ENCODE data around the gene ING5. TPM values are rescaled to one million over a fixed set of nuclear protein-coding genes. Genes with fewer than 3 reads are reported as not detected.

ING5 gene
- total RNA-seq, 4 donors from 2014 or later: 37.4 to 94.3 (median 56.3) TPM

GRCh38 chr2:241673189-241673663, 28.6 kb upstream of the ING5 start:
- H3K27ac ChIP-seq: no peak overlapping the region
- no peaks in the 10 kb centered on the region for H3K9me3 ChIP-seq
- in situ Hi-C loops (cut with MboI; ENCODE audit: low pct_ligation_motif_present in 1 of 4, low pct_unique_long_range_greater_than_20kb in 1 of 4, low sequenced_read_pairs in 3 of 4) (no loop called here), intact Hi-C loops (cut with DNase I; ENCODE audit: low total_unique reads) (no loop called here)
- H3K27me3 ChIP-seq: no peaks in the 10 kb centered on the region
- no peak for TF ChIP-seq EP300 (IDR thresholded peaks at IDR 0.05; ENCODE audit: low read depth)
- no peak for TF ChIP-seq CTCF (IDR thresholded peaks at IDR 0.05)
- TF ChIP-seq POLR2AphosphoS5 (IDR thresholded peaks at IDR 0.05): no peak
- no peak for TF ChIP-seq POLR2A (IDR thresholded peaks at IDR 0.05)
- no peak overlapping the region for H3K4me3 ChIP-seq
- DNase-seq: no peak
- 74 to 94% methylated on average over 4 to 18 of the region's 18 CpGs for WGBS, 2 donors (ENCODE audit: low coverage in 1 of 2)
- H3K4me1 ChIP-seq: no peaks in the 10 kb centered on the region
- peaks cover 0 to 10% (median under 1%) of the 10 kb centered on the region in 4 donors for H3K36me3 ChIP-seq

GRCh38 chr2:241673797-241674725, 27.8 kb upstream of the ING5 start:
- no peak for DNase-seq
- Histone ChIP-seq H3K36me3 (peaks cover 0 to 6% (median 0%) of the 10 kb centered on the region in 4 donors), H3K27ac (no peak overlapping the region), H3K4me1 (no peaks in the 10 kb centered on the region), H3K27me3 (no peaks in the 10 kb centered on the region), H3K4me3 (no peak overlapping the region), H3K9me3 (no peaks in the 10 kb centered on the region)
- intact Hi-C loops (cut with DNase I; ENCODE audit: low total_unique reads) (no loop called here), in situ Hi-C loops (cut with MboI; ENCODE audit: low pct_ligation_motif_present in 1 of 4, low pct_unique_long_range_greater_than_20kb in 1 of 4, low sequenced_read_pairs in 3 of 4) (no loop called here)
- 75 to 84% methylated on average over 2 to 21 of the region's 21 CpGs for WGBS, 2 donors (ENCODE audit: low coverage in 1 of 2)
- TF ChIP-seq POLR2AphosphoS5 (IDR thresholded peaks at IDR 0.05) (no peak), EP300 (IDR thresholded peaks at IDR 0.05; ENCODE audit: low read depth) (no peak), CTCF (IDR thresholded peaks at IDR 0.05) (no peak), POLR2A (IDR thresholded peaks at IDR 0.05) (no peak)

DNA sequence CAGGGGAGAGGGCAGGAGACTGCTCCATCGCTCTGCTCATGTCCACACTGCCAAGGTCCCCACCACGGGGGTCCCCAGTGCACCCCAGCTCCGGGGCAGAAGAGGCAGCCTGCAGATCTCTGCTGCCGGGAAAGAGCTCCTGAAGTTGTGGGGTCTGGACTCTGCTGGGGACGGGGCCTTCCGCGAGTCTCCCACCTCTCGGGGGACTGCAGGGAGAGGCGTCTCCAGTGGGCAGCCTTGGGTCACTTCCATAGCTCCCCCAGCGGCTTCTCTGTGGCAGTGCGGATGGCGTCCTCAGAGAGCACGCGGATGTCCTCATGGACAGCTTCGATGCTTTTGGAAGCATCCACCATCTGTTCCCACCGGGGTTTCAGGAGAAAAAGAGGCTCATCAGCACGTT, 26.0 kb upstream of the ING5 start:
- in situ Hi-C loops (cut with MboI; ENCODE audit: low pct_ligation_motif_present in 1 of 4, low pct_unique_long_range_greater_than_20kb in 1 of 4, low sequenced_read_pairs in 3 of 4): no loop called here
- Histone ChIP-seq H3K4me1 (peaks cover 0 to 4% (median 0%) of the 10 kb centered on the region in 4 donors), H3K27me3 (no peaks in the 10 kb centered on the region), H3K27ac (no peak overlapping the region), H3K4me3 (no peak overlapping the region), H3K36me3 (peaks cover 0 to 6% (median 0%) of the 10 kb centered on the region in 4 donors), H3K9me3 (no peaks in the 10 kb centered on the region)
- no peak for TF ChIP-seq POLR2AphosphoS5 (IDR thresholded peaks at IDR 0.05)
- no peak for TF ChIP-seq POLR2A (IDR thresholded peaks at IDR 0.05)
- no peak for TF ChIP-seq EP300 (IDR thresholded peaks at IDR 0.05; ENCODE audit: low read depth)
- TF ChIP-seq CTCF (IDR thresholded peaks at IDR 0.05): no peak
- WGBS, 2 donors (ENCODE audit: low coverage in 1 of 2): 89% methylated on average over 17 of the region's 17 CpGs; no CpG with 5 or more reads in 1 of the 2 donors
- DNase-seq: no peak
- intact Hi-C loops (cut with DNase I; ENCODE audit: low total_unique reads): no loop called here

DNA sequence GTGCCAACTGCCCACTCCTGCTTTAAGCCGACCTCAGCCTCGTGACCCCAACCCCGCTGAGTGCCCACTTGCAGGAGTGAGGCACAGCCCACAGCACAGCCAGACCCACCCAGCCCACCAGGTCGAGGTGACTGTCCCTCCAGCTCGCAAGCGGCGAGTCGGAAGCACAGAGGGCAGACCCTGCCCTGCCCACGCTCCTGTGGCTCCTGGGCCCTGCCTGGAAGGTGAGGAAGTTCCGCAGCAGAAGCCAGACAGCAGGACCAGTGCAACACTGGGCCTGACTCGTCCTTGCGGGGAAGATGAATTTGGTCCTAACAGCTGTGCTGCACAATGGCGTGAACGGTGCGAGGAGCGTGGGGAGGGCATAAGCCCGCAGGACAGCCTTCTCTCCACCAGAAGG, 25.2 kb upstream of the ING5 start:
- peaks cover 0 to 6% (median 0%) of the 10 kb centered on the region in 4 donors for H3K36me3 ChIP-seq
- peaks cover 0 to 10% (median 2%) of the 10 kb centered on the region in 4 donors for H3K4me1 ChIP-seq
- no peaks in the 10 kb centered on the region for H3K9me3 ChIP-seq
- no peak for DNase-seq
- TF ChIP-seq POLR2AphosphoS5 (IDR thresholded peaks at IDR 0.05): no peak
- TF ChIP-seq EP300 (IDR thresholded peaks at IDR 0.05; ENCODE audit: low read depth): no peak
- TF ChIP-seq CTCF (IDR thresholded peaks at IDR 0.05): no peak
- TF ChIP-seq POLR2A (IDR thresholded peaks at IDR 0.05): no peak
- 95% methylated on average over 10 of the region's 17 CpGs; no CpG with 5 or more reads in 1 of the 2 donors for WGBS, 2 donors (ENCODE audit: low coverage in 1 of 2)
- intact Hi-C loops (cut with DNase I; ENCODE audit: low total_unique reads): no loop called here
- H3K27ac ChIP-seq: no peak overlapping the region
- H3K4me3 ChIP-seq: no peak overlapping the region
- no peaks in the 10 kb centered on the region for H3K27me3 ChIP-seq
- in situ Hi-C loops (cut with MboI; ENCODE audit: low pct_ligation_motif_present in 1 of 4, low pct_unique_long_range_greater_than_20kb in 1 of 4, low sequenced_read_pairs in 3 of 4): no loop called here

Measured in transverse colon (tissue), 4 donors.